ENCODE data around the gene ERBB3.
A peak's percentile ranks its signal among the peaks of the same experiment; 100 is the strongest.
"Not testable (repeated sequence)": the region's sequence is repeated elsewhere in the genome, so short reads cannot be mapped to it uniquely, and the experiment has no call there.

The ERBB3 gene

DNA sequence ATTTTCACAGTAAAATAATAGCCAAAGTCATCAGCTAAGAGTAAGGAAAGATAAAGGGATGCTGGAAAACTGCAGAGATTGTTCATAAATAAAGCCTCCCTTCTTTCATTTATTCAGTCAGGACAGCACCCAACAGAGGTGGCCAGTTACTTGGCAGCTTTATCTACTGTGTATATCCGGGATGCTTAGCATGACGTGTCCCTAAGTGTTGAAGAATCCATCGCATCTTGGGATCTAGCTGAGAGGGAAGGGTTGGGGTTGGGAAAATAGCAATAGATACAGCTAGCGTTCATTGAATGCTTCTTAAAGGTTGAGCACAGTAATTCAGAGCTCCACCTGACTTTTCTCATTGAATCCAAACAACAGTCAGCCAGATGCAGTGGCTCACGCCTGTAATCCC lies 5.6 kb upstream of the ERBB3 start:
- H2BK5ac ChIP-seq (ENCODE audit: low read length): no peak overlapping the region
- no peak overlapping the region for H4K91ac ChIP-seq (ENCODE audit: low read depth, low read length, poor library complexity)
- no CpG with 5 or more reads among the region's 5 CpGs for WGBS, 2 donors (ENCODE audit: extremely low coverage in 2 of 2, insufficient read length in 2 of 2, insufficient replicate concordance in 1 of 2)
- H2AFZ ChIP-seq (ENCODE audit: low read length): no peak overlapping the region
- no peaks in the 10 kb centered on the region for H3K4me1 ChIP-seq (ENCODE audit: control insufficient read depth in 2 of 2, insufficient read depth in 1 of 2, low read depth in 1 of 2, low read length in 2 of 2)
- no peak overlapping the region for H3K14ac ChIP-seq (ENCODE audit: low read length)
- no peaks in the 10 kb centered on the region for H3K9me3 ChIP-seq (replicated peaks in 1 of 2; ENCODE audit: control insufficient read depth in 2 of 2, insufficient read depth in 1 of 2, low read depth in 1 of 2, low read length in 2 of 2)
- H3K27me3 ChIP-seq (ENCODE audit: control insufficient read depth in 3 of 3, insufficient read depth in 3 of 3, low read depth in 1 of 3, low read length in 3 of 3): peaks cover 0 to 5% (median 0%) of the 10 kb centered on the region in 3 experiments
- no peak overlapping the region for H2AK5ac ChIP-seq (ENCODE audit: low read depth, low read length)
- H3K4me2 ChIP-seq (ENCODE audit: insufficient read depth, low read length, poor library complexity, severe bottlenecking): no peak overlapping the region
- H3K36me3 ChIP-seq (replicated peaks in 1 of 2; ENCODE audit: control insufficient read depth in 2 of 2, insufficient read depth in 2 of 2, low read length in 2 of 2): no peaks in the 10 kb centered on the region
- H3K18ac ChIP-seq (ENCODE audit: low read length): no peak overlapping the region
- H3K27ac ChIP-seq (replicated peaks; ENCODE audit: low read length): no peak overlapping the region
- no peak overlapping the region for H3K4me3 ChIP-seq (ENCODE audit: low read length in 2 of 2)
- no peaks in the 10 kb centered on the region for H3K79me1 ChIP-seq (ENCODE audit: low read depth, low read length)
- no peak overlapping the region for H3K23ac ChIP-seq (ENCODE audit: low read depth, low read length, poor library complexity)
- H3K4ac ChIP-seq (ENCODE audit: low read length): no peak overlapping the region
- H3K9ac ChIP-seq (ENCODE audit: low read depth, low read length, poor library complexity): no peak overlapping the region
- no peak overlapping the region for H4K8ac ChIP-seq (ENCODE audit: low read depth, low read length)
- no peak overlapping the region for H2BK12ac ChIP-seq (ENCODE audit: low read length)
- H2BK120ac ChIP-seq (ENCODE audit: low read depth, low read length): no peak overlapping the region
- no peak for DNase-seq (ENCODE audit: low spot score)
- H2BK15ac ChIP-seq (ENCODE audit: low read length): no peak overlapping the region

DNA sequence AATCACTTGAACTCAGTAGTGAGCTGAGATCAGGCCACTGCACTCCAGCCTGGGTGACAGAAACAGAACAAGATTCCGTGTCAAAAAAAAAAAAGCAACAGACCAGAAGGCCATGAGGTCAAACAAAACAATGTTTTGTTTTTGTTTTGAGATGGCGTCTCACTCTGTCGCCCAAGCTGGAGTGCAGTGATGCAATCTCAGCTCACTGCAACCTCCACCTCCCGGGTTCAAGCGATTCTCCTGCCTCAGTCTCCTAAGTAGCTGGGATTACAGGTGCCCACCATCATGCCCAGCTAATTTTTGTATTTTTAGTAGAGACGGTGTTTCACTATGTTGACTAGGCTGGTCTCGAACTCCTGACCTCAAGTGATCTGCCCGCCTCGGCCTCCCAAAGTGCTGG lies 2.0 kb upstream of the ERBB3 start:
- H2BK15ac ChIP-seq (ENCODE audit: low read length); H3K36me3 ChIP-seq (replicated peaks in 1 of 2; ENCODE audit: control insufficient read depth in 2 of 2, insufficient read depth in 2 of 2, low read length in 2 of 2); H2BK5ac ChIP-seq (ENCODE audit: low read length); H3K9me3 ChIP-seq (replicated peaks in 1 of 2; ENCODE audit: control insufficient read depth in 2 of 2, insufficient read depth in 1 of 2, low read depth in 1 of 2, low read length in 2 of 2); H3K4ac ChIP-seq (ENCODE audit: low read length); H3K27ac ChIP-seq (replicated peaks; ENCODE audit: low read length); H2AFZ ChIP-seq (ENCODE audit: low read length); H3K4me3 ChIP-seq (ENCODE audit: low read length in 2 of 2); H3K79me1 ChIP-seq (ENCODE audit: low read depth, low read length); H3K18ac ChIP-seq (ENCODE audit: low read length); H3K23ac ChIP-seq (ENCODE audit: low read depth, low read length, poor library complexity); H3K9ac ChIP-seq (ENCODE audit: low read depth, low read length, poor library complexity); H4K91ac ChIP-seq (ENCODE audit: low read depth, low read length, poor library complexity); H2BK120ac ChIP-seq (ENCODE audit: low read depth, low read length); H3K4me2 ChIP-seq (ENCODE audit: insufficient read depth, low read length, poor library complexity, severe bottlenecking); H3K14ac ChIP-seq (ENCODE audit: low read length); H2AK5ac ChIP-seq (ENCODE audit: low read depth, low read length); H2BK12ac ChIP-seq (ENCODE audit: low read length); H4K8ac ChIP-seq (ENCODE audit: low read depth, low read length); DNase-seq (ENCODE audit: low spot score): not testable (repeated sequence)
- H3K4me1 ChIP-seq (ENCODE audit: control insufficient read depth in 2 of 2, insufficient read depth in 1 of 2, low read depth in 1 of 2, low read length in 2 of 2): peaks cover 9 to 12% of the 10 kb centered on the region in 2 donors
- peaks cover 0 to 41% (median 18%) of the 10 kb centered on the region in 3 experiments for H3K27me3 ChIP-seq (ENCODE audit: control insufficient read depth in 3 of 3, insufficient read depth in 3 of 3, low read depth in 1 of 3, low read length in 3 of 3)
- no CpG with 5 or more reads among the region's 9 CpGs for WGBS, 2 donors (ENCODE audit: extremely low coverage in 2 of 2, insufficient read length in 2 of 2, insufficient replicate concordance in 1 of 2)

DNA sequence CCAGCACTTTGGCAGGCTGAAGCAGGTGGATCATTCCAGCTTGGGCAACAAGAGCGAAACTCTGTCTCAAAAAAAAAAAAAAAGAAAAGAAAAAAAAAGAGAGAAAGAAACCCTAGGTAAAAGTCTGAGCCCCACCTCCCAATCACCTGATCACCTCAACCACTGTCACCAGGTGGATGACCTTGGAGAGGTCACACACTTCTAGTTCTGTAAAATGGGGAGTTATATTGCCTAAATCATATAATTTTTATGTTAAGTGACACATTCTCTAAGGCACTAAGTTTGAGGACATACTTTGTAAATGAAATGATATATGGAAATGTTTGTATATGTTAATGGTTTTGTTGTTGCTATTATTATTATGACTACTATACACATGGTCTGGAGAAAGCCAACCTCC lies 1.5 kb upstream of the ERBB3 start:
- Histone ChIP-seq H2BK12ac (ENCODE audit: low read length) (no peak overlapping the region), H2AK5ac (ENCODE audit: low read depth, low read length) (no peak overlapping the region), H3K4me3 (ENCODE audit: low read length in 2 of 2) (no peak overlapping the region), H3K4me1 (ENCODE audit: control insufficient read depth in 2 of 2, insufficient read depth in 1 of 2, low read depth in 1 of 2, low read length in 2 of 2) (peaks cover 9 to 12% of the 10 kb centered on the region in 2 donors), H3K27ac (replicated peaks; ENCODE audit: low read length) (no peak overlapping the region), H2BK15ac (ENCODE audit: low read length) (no peak overlapping the region), H3K36me3 (replicated peaks in 1 of 2; ENCODE audit: control insufficient read depth in 2 of 2, insufficient read depth in 2 of 2, low read length in 2 of 2) (no peaks in the 10 kb centered on the region), H3K23ac (ENCODE audit: low read depth, low read length, poor library complexity) (no peak overlapping the region), H3K27me3 (ENCODE audit: control insufficient read depth in 3 of 3, insufficient read depth in 3 of 3, low read depth in 1 of 3, low read length in 3 of 3) (peaks cover 0 to 45% (median 18%) of the 10 kb centered on the region in 3 experiments), H3K9me3 (replicated peaks in 1 of 2; ENCODE audit: control insufficient read depth in 2 of 2, insufficient read depth in 1 of 2, low read depth in 1 of 2, low read length in 2 of 2) (no peaks in the 10 kb centered on the region), H2AFZ (ENCODE audit: low read length) (peak overlapping the region; percentile 99), H3K4ac (ENCODE audit: low read length) (no peak overlapping the region), H2BK5ac (ENCODE audit: low read length) (no peak overlapping the region), H4K8ac (ENCODE audit: low read depth, low read length) (no peak overlapping the region), H3K79me1 (ENCODE audit: low read depth, low read length) (no peaks in the 10 kb centered on the region), H3K9ac (ENCODE audit: low read depth, low read length, poor library complexity) (no peak overlapping the region), H4K91ac (ENCODE audit: low read depth, low read length, poor library complexity) (no peak overlapping the region), H3K18ac (ENCODE audit: low read length) (no peak overlapping the region), H3K4me2 (ENCODE audit: insufficient read depth, low read length, poor library complexity, severe bottlenecking) (no peak overlapping the region), H3K14ac (ENCODE audit: low read length) (no peak overlapping the region), H2BK120ac (ENCODE audit: low read depth, low read length) (no peak overlapping the region)
- DNase-seq (ENCODE audit: low spot score): no peak
- no CpG with 5 or more reads among the region's 1 CpG for WGBS, 2 donors (ENCODE audit: extremely low coverage in 2 of 2, insufficient read length in 2 of 2, insufficient replicate concordance in 1 of 2)

DNA sequence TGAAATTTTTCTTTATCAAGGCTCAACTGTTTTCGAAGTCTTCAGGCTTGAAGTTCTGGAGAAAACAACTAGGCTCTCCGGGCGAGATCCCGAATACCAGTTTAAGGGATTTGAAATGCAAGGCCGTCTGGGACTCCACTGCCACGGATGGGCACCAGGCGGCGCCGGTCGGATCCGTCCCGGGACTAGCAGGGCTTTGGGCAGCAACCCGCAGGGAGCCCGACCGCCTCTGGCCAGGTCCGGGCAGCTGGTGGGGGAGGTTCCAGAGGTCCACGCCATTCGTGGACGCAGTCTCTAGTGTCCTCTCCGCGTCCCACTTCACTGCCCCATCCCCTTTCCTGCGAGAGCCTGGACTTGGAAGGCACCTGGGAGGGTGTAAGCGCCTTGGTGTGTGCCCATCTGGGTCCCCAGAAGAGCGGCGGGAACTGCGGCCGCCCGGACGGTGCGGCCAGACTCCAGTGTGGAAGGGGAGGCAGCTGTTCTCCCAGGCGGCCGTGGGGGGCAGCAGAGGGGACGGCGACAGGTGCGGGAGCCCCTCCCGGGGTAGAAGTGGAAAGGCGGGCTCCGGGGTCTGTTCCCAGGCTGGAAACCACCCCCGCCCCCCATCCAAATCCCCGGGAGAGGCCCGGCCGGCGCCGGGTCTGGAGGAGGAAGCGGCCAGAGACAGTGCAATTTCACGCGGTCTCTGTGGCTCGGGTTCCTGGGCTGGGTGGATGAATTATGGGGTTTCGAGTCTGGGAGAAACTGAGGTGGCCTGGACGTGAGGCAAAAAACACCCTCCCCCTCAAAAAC lies 838 bp upstream of the ERBB3 start:
- Histone ChIP-seq H3K27me3 (ENCODE audit: control insufficient read depth in 3 of 3, insufficient read depth in 3 of 3, low read depth in 1 of 3, low read length in 3 of 3) (peaks cover 0 to 52% (median 18%) of the 10 kb centered on the region in 3 experiments), H4K8ac (ENCODE audit: low read depth, low read length) (peak overlapping the region; percentile 89), H2BK12ac (ENCODE audit: low read length) (peak overlapping the region; percentile 60), H3K4ac (ENCODE audit: low read length) (no peak overlapping the region), H3K27ac (replicated peaks; ENCODE audit: low read length) (no peak overlapping the region), H2BK120ac (ENCODE audit: low read depth, low read length) (peak overlapping the region; percentile 39), H3K36me3 (replicated peaks in 1 of 2; ENCODE audit: control insufficient read depth in 2 of 2, insufficient read depth in 2 of 2, low read length in 2 of 2) (no peaks in the 10 kb centered on the region), H3K4me1 (ENCODE audit: control insufficient read depth in 2 of 2, insufficient read depth in 1 of 2, low read depth in 1 of 2, low read length in 2 of 2) (peaks cover 9 to 12% of the 10 kb centered on the region in 2 donors), H3K14ac (ENCODE audit: low read length) (no peak overlapping the region), H3K18ac (ENCODE audit: low read length) (peak overlapping the region; percentile 96), H3K9ac (ENCODE audit: low read depth, low read length, poor library complexity) (peak overlapping the region; percentile 70), H3K4me3 (ENCODE audit: low read length in 2 of 2) (peak overlapping the region; percentile 47 to 83), H2BK5ac (ENCODE audit: low read length) (no peak overlapping the region), H2AFZ (ENCODE audit: low read length) (peak overlapping the region; percentile 99), H4K91ac (ENCODE audit: low read depth, low read length, poor library complexity) (no peak overlapping the region), H3K4me2 (ENCODE audit: insufficient read depth, low read length, poor library complexity, severe bottlenecking) (peak overlapping the region; percentile 95), H3K79me1 (ENCODE audit: low read depth, low read length) (no peaks in the 10 kb centered on the region), H3K23ac (ENCODE audit: low read depth, low read length, poor library complexity) (peak overlapping the region; percentile 87), H2AK5ac (ENCODE audit: low read depth, low read length) (peak overlapping the region; percentile 34), H3K9me3 (replicated peaks in 1 of 2; ENCODE audit: control insufficient read depth in 2 of 2, insufficient read depth in 1 of 2, low read depth in 1 of 2, low read length in 2 of 2) (no peaks in the 10 kb centered on the region), H2BK15ac (ENCODE audit: low read length) (peak overlapping the region; percentile 27)
- DNase-seq (ENCODE audit: low spot score): peak; percentile 71
- no CpG with 5 or more reads among the region's 50 CpGs for WGBS, 2 donors (ENCODE audit: extremely low coverage in 2 of 2, insufficient read length in 2 of 2, insufficient replicate concordance in 1 of 2)

All from neuronal stem cell (in vitro differentiated cells).